Gastrocnemius medialis (tissue), 4 donors: ENCODE results near the gene BCL11B.

Source experiments
- POLR2A ChIP-seq, 2 donors: fragments of 450-650 bp; IDR thresholded peaks; one replicate each; pipeline ENCODE4 v1.6.1; 2017; ENCODE audit warnings: antibody characterized with exemption in 2 of 2, mild to moderate bottlenecking in 2 of 2, moderate library complexity in 2 of 2
- TF ChIP-seq, protein P1 (sequence below), 5 experiments: fragments of 450-650 bp in 3 of 5; fragments of 200-600 bp in 2 of 5; sonication (generic) in 2 of 5; IDR thresholded peaks in 4 of 5; conservative IDR thresholded peaks in 1 of 5; 1 replicate in 4 of 5; 2 replicates in 1 of 5; pipeline ENCODE4 v1.5.1; 2016 to 2019; ENCODE audit warnings: antibody characterized with exemption in 5 of 5, mild to moderate bottlenecking in 3 of 5, moderate library complexity in 3 of 5

DNA sequence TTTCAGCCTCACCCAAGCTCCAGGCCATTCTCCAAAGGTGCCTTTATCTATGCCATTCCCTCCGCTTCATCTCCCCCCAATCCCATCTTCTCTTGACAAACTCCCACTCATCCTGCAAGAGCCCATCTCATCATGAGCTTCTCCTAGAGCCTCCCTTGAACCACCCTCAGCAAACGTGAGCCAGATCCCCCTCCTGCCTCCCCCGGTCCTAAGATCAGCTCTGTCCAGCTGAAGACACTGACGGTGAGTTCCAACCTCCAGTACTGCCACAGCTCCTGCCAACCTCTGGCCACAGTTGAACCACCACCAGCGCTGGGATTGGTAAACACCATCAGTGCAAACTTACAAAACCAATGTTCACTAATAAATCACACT lies 124.6 kb downstream of the BCL11B start:
- no peak for TF ChIP-seq POLR2A (IDR thresholded peaks at IDR 0.05)
- TF ChIP-seq, protein P1, sequence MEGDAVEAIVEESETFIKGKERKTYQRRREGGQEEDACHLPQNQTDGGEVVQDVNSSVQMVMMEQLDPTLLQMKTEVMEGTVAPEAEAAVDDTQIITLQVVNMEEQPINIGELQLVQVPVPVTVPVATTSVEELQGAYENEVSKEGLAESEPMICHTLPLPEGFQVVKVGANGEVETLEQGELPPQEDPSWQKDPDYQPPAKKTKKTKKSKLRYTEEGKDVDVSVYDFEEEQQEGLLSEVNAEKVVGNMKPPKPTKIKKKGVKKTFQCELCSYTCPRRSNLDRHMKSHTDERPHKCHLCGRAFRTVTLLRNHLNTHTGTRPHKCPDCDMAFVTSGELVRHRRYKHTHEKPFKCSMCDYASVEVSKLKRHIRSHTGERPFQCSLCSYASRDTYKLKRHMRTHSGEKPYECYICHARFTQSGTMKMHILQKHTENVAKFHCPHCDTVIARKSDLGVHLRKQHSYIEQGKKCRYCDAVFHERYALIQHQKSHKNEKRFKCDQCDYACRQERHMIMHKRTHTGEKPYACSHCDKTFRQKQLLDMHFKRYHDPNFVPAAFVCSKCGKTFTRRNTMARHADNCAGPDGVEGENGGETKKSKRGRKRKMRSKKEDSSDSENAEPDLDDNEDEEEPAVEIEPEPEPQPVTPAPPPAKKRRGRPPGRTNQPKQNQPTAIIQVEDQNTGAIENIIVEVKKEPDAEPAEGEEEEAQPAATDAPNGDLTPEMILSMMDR (IDR thresholded peaks at IDR 0.05 in 4 of 5, conservative IDR thresholded peaks at IDR 0.05 in 1 of 5), result no peak
